Ascending aorta (tissue), 2 donors: ENCODE results near the gene FSCN2. TPM values are rescaled to one million over a fixed set of nuclear protein-coding genes. Genes with fewer than 3 reads are reported as not detected.

ENCODE experiments used
- DNase-seq, 2 donors: peaks; one replicate each; pipeline ENCODE4 v3.0.0-alpha.2; 2019; ENCODE audit warnings: low spot score in 2 of 2
- H3K27ac ChIP-seq, 2 donors: fragments of 200-600 bp; sonication (generic); one replicate each; pipeline ENCODE4 v1.5.1; 2016 to 2017; ENCODE audit warnings: mild to moderate bottlenecking in 1 of 2
- H3K27me3 ChIP-seq: fragments of 200-600 bp; sonication (generic); one replicate; pipeline ENCODE4 v1.5.1; 2017
- H3K36me3 ChIP-seq, 2 donors: fragments of 200-600 bp; sonication (generic); one replicate each; pipeline ENCODE4 v1.5.1; 2016
- H3K4me1 ChIP-seq, 2 donors: fragments of 200-600 bp; sonication (generic); one replicate each; pipeline ENCODE4 v1.5.1; 2016 to 2017; ENCODE audit warnings: mild to moderate bottlenecking in 1 of 2
- H3K4me3 ChIP-seq, 2 donors: fragments of 200-600 bp; sonication (generic); one replicate each; pipeline ENCODE4 v1.5.1; 2016 to 2017; ENCODE audit warnings: mild to moderate bottlenecking in 1 of 2
- H3K9me3 ChIP-seq, 2 donors: fragments of 200-600 bp; sonication (generic); one replicate each; pipeline ENCODE4 v1.5.1; 2016
- CTCF ChIP-seq, 3 experiments: fragments of 200-600 bp in 2 of 3; fragments of 450-650 bp in 1 of 3; sonication (generic) in 2 of 3; IDR thresholded peaks; one replicate each; pipeline ENCODE4 v1.5.1; 2016 to 2019; ENCODE audit warnings: antibody characterized with exemption in 3 of 3, mild to moderate bottlenecking in 1 of 3, moderate library complexity in 1 of 3
- intact Hi-C: fragments of 100-400 bp; cut with DNase I; formaldehyde crosslinking; loops from one replicate; pipeline ENCODE4 v1.15.1; 2023
- total RNA-seq: library from RNA; depleted of rRNA; stranded (reverse); fragments of >200 nt; gene quantifications from one replicate; pipeline ENCODE4 v1.1.0, GENCODE V29; 2016

The FSCN2 gene
- total RNA-seq, 1 donor from 2014 or later = not detected

- no peak overlapping the region for H3K4me3 ChIP-seq
- no peak for TF ChIP-seq CTCF (IDR thresholded peaks at IDR 0.05)
- peaks cover 18 to 37% of the 10 kb centered on the region in 2 donors for H3K4me1 ChIP-seq
- no peak for DNase-seq
- intact Hi-C loops = no loop called here
- no peak overlapping the region for H3K27ac ChIP-seq
- no peaks in the 10 kb centered on the region for H3K9me3 ChIP-seq
- peaks cover 33 to 47% of the 10 kb centered on the region in 2 donors for H3K36me3 ChIP-seq
- H3K27me3 ChIP-seq = no peaks in the 10 kb centered on the region
Observed at GRCh38 chr17:81572563-81573168, 44.5 kb downstream of the FSCN2 start.

- Histone ChIP-seq H3K9me3 (no peaks in the 10 kb centered on the region), H3K27ac (no peak overlapping the region), H3K27me3 (no peaks in the 10 kb centered on the region), H3K36me3 (peaks cover 25 to 56% of the 10 kb centered on the region in 2 donors), H3K4me3 (no peak overlapping the region), H3K4me1 (peaks cover 10 to 30% of the 10 kb centered on the region in 2 donors)
- no peak for DNase-seq
- intact Hi-C loops = no loop called here
- no peak for TF ChIP-seq CTCF (IDR thresholded peaks at IDR 0.05)
Observed at GRCh38 chr17:81573794-81574642, 45.8 kb downstream of the FSCN2 start.

GRCh38 chr17:81574643-81574956 lies 46.4 kb downstream of the FSCN2 start:
- Histone ChIP-seq H3K4me3 (no peak overlapping the region), H3K9me3 (no peaks in the 10 kb centered on the region), H3K27me3 (no peaks in the 10 kb centered on the region), H3K27ac (no peak overlapping the region), H3K4me1 (peaks cover 10 to 29% of the 10 kb centered on the region in 2 donors), H3K36me3 (peaks cover 20 to 50% of the 10 kb centered on the region in 2 donors)
- intact Hi-C loops = no loop called here
- DNase-seq = no peak
- no peak for TF ChIP-seq CTCF (IDR thresholded peaks at IDR 0.05)

GRCh38 chr17:81575836-81576235 lies 47.7 kb downstream of the FSCN2 start:
- no peak for DNase-seq
- no peak for TF ChIP-seq CTCF (IDR thresholded peaks at IDR 0.05)

GRCh38 chr17:81576621-81577277 lies 48.6 kb downstream of the FSCN2 start:
- Histone ChIP-seq H3K27ac (peak overlapping the region; percentile 61 to 84), H3K4me1 (peaks cover 10 to 29% of the 10 kb centered on the region in 2 donors), H3K9me3 (no peaks in the 10 kb centered on the region), H3K36me3 (peaks cover 8 to 43% of the 10 kb centered on the region in 2 donors), H3K27me3 (no peaks in the 10 kb centered on the region), H3K4me3 (peak overlapping the region; percentile 4 to 10)
- intact Hi-C loops = no loop called here
- no peak for TF ChIP-seq CTCF (IDR thresholded peaks at IDR 0.05)
- no peak for DNase-seq

More at GRCh38 chr17:81575836-81576235, 47.7 kb downstream of the FSCN2 start:
- Histone ChIP-seq H3K27ac (peak overlapping the region in 1 of 2 donors; percentile 27), H3K36me3 (peaks cover 14 to 46% of the 10 kb centered on the region in 2 donors), H3K9me3 (no peaks in the 10 kb centered on the region), H3K4me1 (peaks cover 10 to 29% of the 10 kb centered on the region in 2 donors), H3K4me3 (no peak overlapping the region), H3K27me3 (no peaks in the 10 kb centered on the region)
- intact Hi-C loops = no loop called here
